HL-60 (cell line): ENCODE data around the gene NUP93.

ENCODE experiments used
- DNase-seq, 2 experiments: peaks; one replicate each; pipeline ENCODE4 v3.0.0-alpha.2; 2010 to 2020; ENCODE audit warnings: low read depth in 1 of 2, low spot score in 1 of 2
- H3K27ac ChIP-seq: fragments of 250-450 bp; sonication (Bioruptor Pico); replicated peaks from 2 replicates; pipeline ENCODE4 v1.5.1; 2020; ENCODE audit warnings: mild to moderate bottlenecking, moderate library complexity
- H3K27me3 ChIP-seq: fragments of 250-450 bp; sonication (Bioruptor Pico); 2 replicates; pipeline ENCODE4 v1.5.1; 2021; ENCODE audit warnings: mild to moderate bottlenecking, moderate library complexity; ENCODE audit not compliant: insufficient read depth, poor library complexity, severe bottlenecking
- H3K4me3 ChIP-seq: replicated peaks from 2 replicates; pipeline ENCODE4 v1.5.1; 2011; ENCODE audit warnings: mild to moderate bottlenecking, control low read depth, low read length; ENCODE audit not compliant: insufficient read depth
- GABPA ChIP-seq: IDR thresholded peaks from 2 replicates; pipeline ENCODE4 v1.6.1; 2012; ENCODE audit warnings: low read depth
- POLR2AphosphoS5 ChIP-seq: IDR thresholded peaks from 2 replicates; pipeline ENCODE4 v1.6.1; 2012; ENCODE audit warnings: low read depth
- SPI1 ChIP-seq: IDR thresholded peaks from 2 replicates; pipeline ENCODE4 v1.6.1; 2012; ENCODE audit warnings: low read depth, mild to moderate bottlenecking, borderline replicate concordance
- TF ChIP-seq, protein P1 (sequence below): IDR thresholded peaks from 2 replicates; pipeline ENCODE4 v1.6.1; 2012; ENCODE audit warnings: low read depth; ENCODE audit not compliant: insufficient replicate concordance
- TF ChIP-seq, protein P2 (sequence below): IDR thresholded peaks from one replicate; pipeline ENCODE4 v1.5.1; 2011; ENCODE audit warnings: low read length, control low read depth, inconsistent platforms; ENCODE audit not compliant: insufficient read depth

Gene NUP93

DNA sequence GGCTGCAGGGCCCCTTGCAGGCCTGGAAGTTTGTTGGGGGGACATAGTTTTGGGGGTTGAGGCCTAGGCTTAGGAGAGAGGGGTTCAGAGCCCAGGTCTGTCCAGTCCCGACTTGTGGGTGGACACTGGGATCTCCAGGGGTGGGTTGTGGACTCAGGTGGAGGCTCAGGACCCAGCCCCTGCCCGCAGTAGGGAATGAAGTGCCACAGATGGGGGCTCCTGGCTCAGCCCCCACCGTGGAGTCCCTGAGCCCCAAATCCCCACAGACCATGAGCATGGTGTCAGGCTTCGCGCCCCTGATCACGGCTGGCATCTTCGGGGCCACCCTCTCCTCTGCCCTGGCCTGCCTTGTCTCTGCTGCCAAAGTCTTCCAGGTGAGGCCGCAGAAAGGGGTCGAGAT lies 149.3 kb downstream of the NUP93 start:
- Histone ChIP-seq H3K4me3 (no peak overlapping the region), H3K27me3 (peaks cover 2% of the 10 kb centered on the region), H3K27ac (no peak overlapping the region)
- no peak for DNase-seq
- no peak for TF ChIP-seq SPI1
- TF ChIP-seq GABPA, result no peak
- TF ChIP-seq, protein P1, sequence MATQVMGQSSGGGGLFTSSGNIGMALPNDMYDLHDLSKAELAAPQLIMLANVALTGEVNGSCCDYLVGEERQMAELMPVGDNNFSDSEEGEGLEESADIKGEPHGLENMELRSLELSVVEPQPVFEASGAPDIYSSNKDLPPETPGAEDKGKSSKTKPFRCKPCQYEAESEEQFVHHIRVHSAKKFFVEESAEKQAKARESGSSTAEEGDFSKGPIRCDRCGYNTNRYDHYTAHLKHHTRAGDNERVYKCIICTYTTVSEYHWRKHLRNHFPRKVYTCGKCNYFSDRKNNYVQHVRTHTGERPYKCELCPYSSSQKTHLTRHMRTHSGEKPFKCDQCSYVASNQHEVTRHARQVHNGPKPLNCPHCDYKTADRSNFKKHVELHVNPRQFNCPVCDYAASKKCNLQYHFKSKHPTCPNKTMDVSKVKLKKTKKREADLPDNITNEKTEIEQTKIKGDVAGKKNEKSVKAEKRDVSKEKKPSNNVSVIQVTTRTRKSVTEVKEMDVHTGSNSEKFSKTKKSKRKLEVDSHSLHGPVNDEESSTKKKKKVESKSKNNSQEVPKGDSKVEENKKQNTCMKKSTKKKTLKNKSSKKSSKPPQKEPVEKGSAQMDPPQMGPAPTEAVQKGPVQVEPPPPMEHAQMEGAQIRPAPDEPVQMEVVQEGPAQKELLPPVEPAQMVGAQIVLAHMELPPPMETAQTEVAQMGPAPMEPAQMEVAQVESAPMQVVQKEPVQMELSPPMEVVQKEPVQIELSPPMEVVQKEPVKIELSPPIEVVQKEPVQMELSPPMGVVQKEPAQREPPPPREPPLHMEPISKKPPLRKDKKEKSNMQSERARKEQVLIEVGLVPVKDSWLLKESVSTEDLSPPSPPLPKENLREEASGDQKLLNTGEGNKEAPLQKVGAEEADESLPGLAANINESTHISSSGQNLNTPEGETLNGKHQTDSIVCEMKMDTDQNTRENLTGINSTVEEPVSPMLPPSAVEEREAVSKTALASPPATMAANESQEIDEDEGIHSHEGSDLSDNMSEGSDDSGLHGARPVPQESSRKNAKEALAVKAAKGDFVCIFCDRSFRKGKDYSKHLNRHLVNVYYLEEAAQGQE, result no peak
- no peak for TF ChIP-seq POLR2AphosphoS5
- TF ChIP-seq, protein P2, sequence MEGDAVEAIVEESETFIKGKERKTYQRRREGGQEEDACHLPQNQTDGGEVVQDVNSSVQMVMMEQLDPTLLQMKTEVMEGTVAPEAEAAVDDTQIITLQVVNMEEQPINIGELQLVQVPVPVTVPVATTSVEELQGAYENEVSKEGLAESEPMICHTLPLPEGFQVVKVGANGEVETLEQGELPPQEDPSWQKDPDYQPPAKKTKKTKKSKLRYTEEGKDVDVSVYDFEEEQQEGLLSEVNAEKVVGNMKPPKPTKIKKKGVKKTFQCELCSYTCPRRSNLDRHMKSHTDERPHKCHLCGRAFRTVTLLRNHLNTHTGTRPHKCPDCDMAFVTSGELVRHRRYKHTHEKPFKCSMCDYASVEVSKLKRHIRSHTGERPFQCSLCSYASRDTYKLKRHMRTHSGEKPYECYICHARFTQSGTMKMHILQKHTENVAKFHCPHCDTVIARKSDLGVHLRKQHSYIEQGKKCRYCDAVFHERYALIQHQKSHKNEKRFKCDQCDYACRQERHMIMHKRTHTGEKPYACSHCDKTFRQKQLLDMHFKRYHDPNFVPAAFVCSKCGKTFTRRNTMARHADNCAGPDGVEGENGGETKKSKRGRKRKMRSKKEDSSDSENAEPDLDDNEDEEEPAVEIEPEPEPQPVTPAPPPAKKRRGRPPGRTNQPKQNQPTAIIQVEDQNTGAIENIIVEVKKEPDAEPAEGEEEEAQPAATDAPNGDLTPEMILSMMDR, result no peak

DNA sequence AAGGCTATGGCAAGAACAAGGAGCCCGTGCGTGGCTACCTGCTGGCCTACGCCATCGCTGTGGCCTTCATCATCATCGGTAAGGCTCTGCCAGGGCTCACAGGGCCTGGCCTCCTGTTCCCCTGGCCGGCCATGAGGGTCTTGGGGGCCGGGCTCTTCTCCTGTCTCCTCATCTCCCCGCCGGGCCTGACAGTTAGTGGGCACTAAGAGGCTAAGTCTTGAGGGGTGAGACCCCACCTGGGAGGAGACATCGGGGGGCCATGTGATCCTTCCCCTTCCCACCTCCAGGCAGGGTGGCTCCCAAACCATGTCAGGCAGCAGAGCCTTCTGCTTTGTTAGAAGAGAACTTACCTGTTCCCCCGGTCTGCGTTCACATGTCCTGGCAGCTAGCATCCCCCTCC lies 150.2 kb downstream of the NUP93 start:
- TF ChIP-seq POLR2AphosphoS5, result no peak
- TF ChIP-seq GABPA, result no peak
- TF ChIP-seq, protein P2, result no peak
- TF ChIP-seq, protein P1, result no peak
- TF ChIP-seq SPI1, result no peak
- no peak overlapping the region for H3K27ac ChIP-seq
- H3K4me3 ChIP-seq, result no peak overlapping the region
- no peak for DNase-seq
- peaks cover 2% of the 10 kb centered on the region for H3K27me3 ChIP-seq

DNA sequence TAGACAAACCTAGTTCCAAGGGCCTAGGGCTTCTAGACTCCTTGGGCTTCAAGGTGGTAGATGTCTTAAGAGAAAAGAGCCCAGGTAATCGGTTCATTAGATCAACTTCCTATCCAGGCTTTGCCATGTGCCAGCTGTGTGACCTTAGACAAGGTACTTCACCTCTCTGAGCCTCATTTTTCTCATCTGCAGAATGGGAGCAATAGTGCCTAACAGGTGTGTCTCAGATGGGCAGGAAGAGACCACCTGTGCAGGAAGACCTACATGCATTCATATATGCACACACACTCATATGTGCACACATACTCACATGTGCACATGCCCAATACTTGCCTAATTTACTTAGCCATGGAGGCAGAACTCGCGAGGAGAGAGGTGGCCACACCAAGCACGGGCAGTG lies 150.8 kb downstream of the NUP93 start:
- peaks cover 2% of the 10 kb centered on the region for H3K27me3 ChIP-seq
- no peak overlapping the region for H3K27ac ChIP-seq
- DNase-seq, result no peak
- no peak overlapping the region for H3K4me3 ChIP-seq
- TF ChIP-seq POLR2AphosphoS5 (no peak), SPI1 (no peak), GABPA (no peak)
- TF ChIP-seq, protein P1, result no peak
- TF ChIP-seq, protein P2, result no peak
